Left lung (tissue), 10 donors: ENCODE measurements around the gene TMEM235. TPM values are rescaled to one million over a fixed set of nuclear protein-coding genes. Genes with fewer than 3 reads are reported as not detected.
A peak's percentile ranks its signal among the peaks of the same experiment; 100 is the strongest.

Experiments
- ATAC-seq: fragments of 200-7000 bp; cut with Tn5 transposase; one replicate; pipeline ENCODE4 v1.9.1; 2020; ENCODE audit warnings: moderate library complexity
- DNase-seq, 4 donors: peaks; one replicate each; pipeline ENCODE4 v3.0.0-alpha.2; 2013 to 2020
- H3K27ac ChIP-seq, 2 donors: fragments of 200-600 bp; sonication (generic) in 1 of 2; one replicate each; pipeline versions ENCODE4 v1.5.0 to v1.8.0; 2020 to 2021
- H3K27me3 ChIP-seq, 2 donors: fragments of 200-600 bp; sonication (generic) in 1 of 2; one replicate each; pipeline versions ENCODE4 v1.5.0 to v1.8.0; 2020 to 2021
- H3K36me3 ChIP-seq, 2 donors: fragments of 200-600 bp; sonication (generic) in 1 of 2; one replicate each; pipeline versions ENCODE4 v1.5.0 to v1.8.0; 2020 to 2021
- H3K4me1 ChIP-seq, 2 donors: fragments of 200-600 bp; one replicate each; pipeline ENCODE4 v1.8.0; 2021
- H3K4me3 ChIP-seq, 2 donors: fragments of 200-600 bp; sonication (generic) in 1 of 2; one replicate each; pipeline versions ENCODE4 v1.5.0 to v1.8.0; 2020 to 2021; ENCODE audit warnings: mild to moderate bottlenecking in 1 of 2
- H3K9me3 ChIP-seq, 2 donors: fragments of 200-600 bp; sonication (generic) in 1 of 2; one replicate each; pipeline versions ENCODE4 v1.5.0 to v1.8.0; 2020 to 2021
- CTCF ChIP-seq, 2 donors: fragments of 200-600 bp; sonication (generic) in 1 of 2; IDR thresholded peaks; one replicate each; pipeline versions ENCODE4 v1.5.0 to v1.8.0; 2021; ENCODE audit warnings: antibody characterized with exemption in 2 of 2
- intact Hi-C, 2 donors: fragments of 100-400 bp; cut with DNase I; formaldehyde crosslinking; loops; one replicate each; pipeline versions ENCODE4 v1.11.2 to v1.14.2; 2022
- polyA plus RNA-seq, 6 donors: library from polyadenylated mRNA; unstranded; fragments of 120-200 nt; gene quantifications; one replicate each; pipeline ENCODE4 v1.2.1, GENCODE V29; 2013; ENCODE audit not compliant: insufficient read length in 6 of 6
- total RNA-seq, 2 donors: library from RNA; stranded (reverse); fragmentation: NEBNext Ultra II Directional; extraction: Animal tissue kit (Norgen Biotek cat#: 25700); gene quantifications; one replicate each; pipeline ENCODE4 v1.2.1, GENCODE V29; 2021
- donor health status: DM: no; HTN: yes; CAD: no.
- donor health status: DM: no; HTN: no; CAD: no.

The TMEM235 gene
- total and polyA plus RNA-seq, 8 donors: 0.11 to 0.35 (median 0.23) TPM; not detected in 4

GRCh38 chr17:78228176-78228575, 3.3 kb upstream of the TMEM235 start:
- DNase-seq (no peak), ATAC-seq (no peak)
- no peak overlapping the region for H3K4me3 ChIP-seq
- peaks cover 0 to 21% of the 10 kb centered on the region in 2 donors for H3K4me1 ChIP-seq
- peaks cover 0 to 13% of the 10 kb centered on the region in 2 donors for H3K36me3 ChIP-seq
- no peak for TF ChIP-seq CTCF (IDR thresholded peaks at IDR 0.05)
- intact Hi-C loops: no loop called here
- peaks cover 25 to 61% of the 10 kb centered on the region in 2 donors for H3K27me3 ChIP-seq
- H3K27ac ChIP-seq: no peak overlapping the region
- no peaks in the 10 kb centered on the region for H3K9me3 ChIP-seq

GRCh38 chr17:78230252-78230962, 1.0 kb upstream of the TMEM235 start:
- no peak for TF ChIP-seq CTCF (IDR thresholded peaks at IDR 0.05)
- H3K36me3 ChIP-seq: no peaks in the 10 kb centered on the region
- no peak overlapping the region for H3K4me3 ChIP-seq
- H3K9me3 ChIP-seq: no peaks in the 10 kb centered on the region
- peaks cover 26 to 69% of the 10 kb centered on the region in 2 donors for H3K27me3 ChIP-seq
- intact Hi-C loops: no loop called here
- H3K4me1 ChIP-seq: peaks cover 0 to 21% of the 10 kb centered on the region in 2 donors
- H3K27ac ChIP-seq: no peak overlapping the region
- ATAC-seq (no peak), DNase-seq (no peak)

DNA sequence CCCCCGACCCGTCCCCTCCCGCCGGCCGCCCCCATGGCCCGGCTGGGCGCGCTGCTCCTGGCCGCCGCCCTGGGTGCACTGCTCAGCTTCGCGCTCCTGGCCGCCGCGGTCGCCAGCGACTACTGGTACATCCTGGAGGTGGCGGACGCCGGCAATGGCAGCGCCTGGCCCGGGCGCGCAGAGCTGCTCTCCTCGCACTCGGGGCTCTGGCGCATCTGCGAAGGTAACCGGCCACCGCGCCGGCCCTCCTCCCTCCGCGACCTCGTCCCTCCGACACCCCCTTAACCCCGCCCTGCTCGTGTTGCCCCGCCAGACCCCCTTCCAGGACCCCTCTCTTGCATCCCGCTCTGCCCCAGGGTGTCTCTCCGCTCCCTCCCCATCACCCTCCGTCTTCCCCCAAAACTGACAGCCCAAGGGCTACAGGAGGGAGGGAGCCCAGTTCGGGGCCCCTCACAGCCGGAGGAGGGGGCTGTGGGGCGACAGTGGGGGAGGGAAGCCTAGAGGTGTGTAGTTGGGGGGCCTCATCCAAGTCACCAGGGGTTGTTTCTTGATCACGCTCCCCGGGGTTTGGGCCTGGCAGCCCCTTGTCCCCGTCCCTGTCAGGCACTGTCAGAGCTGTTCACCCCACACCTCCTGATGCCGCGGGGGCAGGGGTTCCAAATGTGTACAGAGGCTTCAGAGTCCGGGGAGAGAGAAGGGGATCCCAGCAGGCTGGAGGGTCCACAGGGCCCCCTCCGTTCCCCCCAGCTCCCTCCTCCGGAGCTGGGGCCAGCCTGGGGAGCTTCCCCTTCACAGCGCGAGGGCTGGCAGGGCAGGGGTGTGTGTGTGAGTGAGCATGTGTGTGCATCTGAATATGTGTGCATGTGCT, 794 bp downstream of the TMEM235 start:
- no peak overlapping the region for H3K27ac ChIP-seq
- H3K27me3 ChIP-seq: peaks cover 26 to 61% of the 10 kb centered on the region in 2 donors
- no peak overlapping the region for H3K4me3 ChIP-seq
- H3K9me3 ChIP-seq: no peaks in the 10 kb centered on the region
- intact Hi-C loops: no loop called here
- peak; percentile 26 for ATAC-seq
- no peaks in the 10 kb centered on the region for H3K36me3 ChIP-seq
- DNase-seq: peak in 1 of 4 donors; percentile 81
- H3K4me1 ChIP-seq: peaks cover 0 to 12% of the 10 kb centered on the region in 2 donors
- no peak for TF ChIP-seq CTCF (IDR thresholded peaks at IDR 0.05)

DNA sequence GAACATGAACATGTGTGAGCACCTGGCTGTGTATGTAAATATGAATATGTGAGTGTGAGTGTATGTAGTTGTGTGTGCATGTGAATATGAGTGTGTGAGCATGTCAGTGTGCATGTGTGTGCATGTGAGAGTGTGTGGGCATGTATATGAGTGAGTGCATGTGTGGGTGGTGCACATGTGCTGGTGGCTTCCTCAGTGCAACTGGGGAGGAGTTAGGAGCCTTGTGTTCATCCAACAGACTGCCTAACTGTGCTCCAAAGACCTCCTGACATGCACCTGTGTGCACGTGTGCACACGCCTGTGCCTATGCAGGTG, 1.4 kb downstream of the TMEM235 start:
- Histone ChIP-seq H3K27ac (no peak overlapping the region), H3K4me3 (no peak overlapping the region), H3K9me3 (no peaks in the 10 kb centered on the region), H3K4me1 (peaks cover 0 to 9% of the 10 kb centered on the region in 2 donors), H3K27me3 (peaks cover 26 to 57% of the 10 kb centered on the region in 2 donors), H3K36me3 (no peaks in the 10 kb centered on the region)
- ATAC-seq: no peak
- DNase-seq: no peak
- TF ChIP-seq CTCF (IDR thresholded peaks at IDR 0.05): no peak
- intact Hi-C loops: no loop called here

- Histone ChIP-seq H3K9me3 (no peaks in the 10 kb centered on the region), H3K4me1 (peaks cover 0 to 9% of the 10 kb centered on the region in 2 donors), H3K27ac (no peak overlapping the region), H3K27me3 (peaks cover 26 to 52% of the 10 kb centered on the region in 2 donors), H3K4me3 (no peak overlapping the region), H3K36me3 (no peaks in the 10 kb centered on the region)
- no peak for DNase-seq
- TF ChIP-seq CTCF (IDR thresholded peaks at IDR 0.05): no peak
- ATAC-seq: no peak
- intact Hi-C loops: no loop called here
These were observed 2.2 kb downstream of the TMEM235 start for GRCh38 chr17:78233678-78234077.
